KG1 (cell line): ENCODE data around the gene CDIP1.
A peak's percentile ranks its signal among the peaks of the same experiment; 100 is the strongest.

ENCODE experiments used
- DNase-seq: peaks from one replicate; lab custom pipeline; 2025; lab: John Stamatoyannopoulos, UW

CDIP1 gene

DNA sequence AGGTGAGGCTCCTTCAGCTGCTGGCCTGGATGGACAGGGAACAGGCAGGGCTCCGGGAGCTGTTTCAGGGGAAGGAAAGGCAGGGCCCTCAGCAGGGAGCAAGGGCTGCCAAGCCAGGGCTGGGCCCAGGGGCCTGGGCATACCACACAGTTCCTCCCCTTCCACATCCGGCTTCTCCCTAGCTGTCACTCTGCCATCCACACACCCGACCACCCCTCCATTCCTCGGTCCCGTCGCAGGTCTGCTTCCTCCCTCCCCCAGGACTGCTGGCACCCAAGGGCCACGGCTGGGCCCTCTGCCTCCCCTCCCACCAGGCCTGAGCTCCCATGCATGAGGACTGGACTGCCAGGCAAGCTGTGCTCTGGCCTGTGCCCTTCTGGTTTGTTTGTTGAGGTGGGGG is 24.0 kb downstream of the CDIP1 start:
- no peak for DNase-seq

DNA sequence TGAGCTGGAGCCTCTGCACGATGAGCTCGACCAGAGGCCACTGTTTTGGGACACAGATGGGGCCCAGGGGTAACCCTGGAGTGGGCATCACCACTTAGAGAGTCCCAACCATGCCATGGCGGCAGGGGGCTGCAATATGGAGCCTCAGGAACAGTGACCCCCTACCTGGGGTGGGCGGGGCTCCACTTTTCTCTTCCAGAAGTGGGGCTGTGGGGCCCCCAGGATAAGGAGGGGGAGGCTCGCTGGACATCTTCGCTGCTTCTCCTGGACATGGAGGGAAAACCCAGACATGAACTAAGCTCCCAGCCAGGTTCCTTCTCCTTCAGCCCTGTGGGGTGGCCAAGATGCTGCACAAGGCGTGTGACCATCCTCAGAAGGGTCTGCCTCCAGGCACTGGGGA is 24.7 kb downstream of the CDIP1 start:
- DNase-seq = no peak

DNA sequence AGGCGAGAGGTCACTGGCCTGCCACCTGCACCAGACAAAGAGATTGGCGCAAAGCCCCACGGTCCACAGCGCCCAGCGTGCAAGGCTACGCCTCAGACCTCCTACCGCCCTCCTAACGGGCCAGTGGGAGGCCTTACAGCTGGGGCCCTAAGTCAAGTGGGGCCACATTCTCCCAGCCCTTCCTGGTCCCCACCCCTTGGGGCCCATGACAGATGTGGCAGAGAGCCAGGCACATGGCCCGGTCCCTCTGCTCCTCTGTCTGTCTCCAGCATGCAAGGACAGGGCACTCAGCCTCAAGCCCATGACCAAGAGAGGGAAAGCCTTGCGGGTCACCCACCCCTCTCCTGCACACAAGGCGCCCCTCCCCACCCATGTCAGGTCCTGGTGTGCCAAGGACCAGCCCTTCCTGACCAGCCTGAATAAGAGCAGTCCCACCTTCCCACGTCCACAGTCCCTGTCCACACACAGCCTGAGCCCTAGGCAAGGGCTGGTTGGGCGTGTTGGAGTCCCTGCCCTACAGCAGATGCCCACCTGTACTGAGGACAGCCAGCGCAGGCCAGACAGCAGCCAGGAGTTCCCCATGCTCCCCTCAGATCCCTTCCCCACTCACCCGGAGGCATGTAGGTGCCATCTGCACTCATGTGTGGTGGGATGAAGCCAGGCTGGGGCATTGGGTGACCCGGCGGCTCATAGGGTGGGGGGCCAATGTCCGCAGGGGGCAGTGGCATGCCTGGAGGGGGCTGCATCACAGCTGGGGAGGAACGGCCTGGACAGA is 25.3 kb downstream of the CDIP1 start:
- no peak for DNase-seq

DNA sequence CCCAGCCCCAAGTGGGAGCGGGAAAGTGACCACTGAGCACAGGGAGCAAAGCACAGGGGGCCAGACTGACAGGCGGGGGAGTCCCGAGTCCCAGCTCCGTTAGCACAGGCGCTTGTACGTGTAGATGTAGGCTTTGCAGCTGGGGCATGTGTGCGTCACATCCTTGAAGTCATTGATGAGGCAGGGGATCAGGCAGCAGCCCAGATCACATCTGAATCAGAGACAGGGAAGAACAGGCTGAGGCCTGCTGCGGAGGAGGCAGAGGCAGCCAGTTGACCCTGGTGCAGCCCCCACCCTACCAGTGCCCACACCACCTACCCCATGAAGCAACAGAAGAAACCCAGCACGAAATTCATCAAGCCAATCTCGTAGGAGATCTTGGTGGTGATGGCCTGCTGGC is 26.1 kb downstream of the CDIP1 start:
- DNase-seq = no peak

DNA sequence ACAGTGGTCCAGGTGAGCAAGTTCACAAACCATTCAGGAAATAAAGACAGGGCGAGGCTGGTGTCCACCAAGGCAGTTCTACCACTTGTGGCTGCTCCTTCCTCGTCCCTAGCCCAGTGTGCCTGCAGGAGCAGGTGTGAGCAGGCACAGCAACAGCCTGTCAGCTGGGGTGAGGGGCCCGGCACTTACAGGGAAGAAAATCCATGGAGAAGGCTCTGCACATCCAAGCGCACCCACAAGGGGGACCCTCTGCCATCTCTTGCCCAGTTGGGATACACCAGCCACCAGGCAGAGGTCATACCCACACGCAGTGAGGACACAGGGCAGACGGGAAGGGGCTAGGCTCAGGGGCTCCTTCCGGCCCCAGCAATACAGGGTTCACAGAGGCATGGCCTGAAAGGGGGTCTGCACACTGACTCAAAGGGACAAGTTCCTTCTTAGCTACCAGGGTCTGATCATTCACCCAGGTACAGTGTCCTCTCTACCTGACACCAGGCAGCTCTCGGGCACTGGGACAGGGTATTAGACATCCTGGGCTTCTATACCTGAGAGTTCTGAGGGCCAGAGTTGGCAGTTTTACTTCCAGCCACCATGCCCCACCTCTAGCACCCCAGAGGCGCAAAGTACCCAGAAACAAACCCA is 27.0 kb downstream of the CDIP1 start:
- DNase-seq = no peak

DNA sequence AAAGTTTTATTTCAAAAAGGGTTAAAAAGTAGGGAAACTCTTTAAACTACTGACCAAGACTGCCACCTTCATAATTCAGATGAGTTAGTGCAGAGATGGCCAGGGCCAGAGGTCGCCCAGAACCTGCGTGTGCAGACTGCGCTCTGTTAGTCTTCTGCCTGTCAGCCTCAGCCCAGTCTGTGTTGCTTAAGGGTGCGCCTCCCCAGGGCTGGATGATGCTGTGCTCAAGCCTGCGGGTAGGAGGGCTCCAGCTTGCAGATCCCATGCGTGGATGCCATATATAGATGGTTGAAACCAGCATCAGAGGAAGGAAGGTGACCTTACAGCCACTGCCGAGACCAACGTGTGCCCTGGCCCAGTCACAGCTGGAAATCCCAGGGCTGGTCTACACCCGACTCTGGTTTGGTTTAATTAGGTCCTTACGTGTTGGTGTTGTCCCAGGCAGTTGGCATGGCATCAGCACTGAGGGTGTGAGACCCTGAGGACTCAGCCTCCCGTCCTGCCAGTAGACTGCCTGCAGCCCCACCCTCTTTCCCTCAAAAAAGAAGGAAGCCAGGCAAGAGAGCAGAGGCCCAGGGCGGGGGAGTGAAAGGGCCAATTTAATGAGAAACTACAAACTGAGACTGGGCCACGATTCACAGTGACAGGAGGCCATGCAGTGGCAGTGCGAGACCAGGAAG is 27.7 kb downstream of the CDIP1 start:
- DNase-seq = no peak

DNA sequence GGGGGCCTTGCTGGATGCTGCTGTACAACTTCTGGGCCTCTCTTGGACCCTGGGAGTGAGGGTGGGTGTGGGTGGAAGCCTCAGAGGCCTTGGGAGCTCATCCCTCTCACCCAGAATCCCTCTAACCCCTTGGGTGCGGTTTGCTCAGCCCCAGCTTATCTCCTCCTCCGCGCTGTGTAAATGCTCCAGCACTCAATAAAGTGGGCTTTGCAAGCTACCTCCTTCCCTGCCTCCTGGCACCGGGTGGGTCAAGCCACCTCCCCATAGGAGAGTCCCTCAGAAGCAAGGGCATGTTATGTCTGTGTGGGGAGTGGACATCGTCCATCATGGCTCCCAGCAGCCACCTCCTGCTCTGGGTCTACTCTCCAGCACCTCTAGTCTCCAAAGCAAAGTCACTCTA is 28.4 kb downstream of the CDIP1 start:
- no peak for DNase-seq

DNA sequence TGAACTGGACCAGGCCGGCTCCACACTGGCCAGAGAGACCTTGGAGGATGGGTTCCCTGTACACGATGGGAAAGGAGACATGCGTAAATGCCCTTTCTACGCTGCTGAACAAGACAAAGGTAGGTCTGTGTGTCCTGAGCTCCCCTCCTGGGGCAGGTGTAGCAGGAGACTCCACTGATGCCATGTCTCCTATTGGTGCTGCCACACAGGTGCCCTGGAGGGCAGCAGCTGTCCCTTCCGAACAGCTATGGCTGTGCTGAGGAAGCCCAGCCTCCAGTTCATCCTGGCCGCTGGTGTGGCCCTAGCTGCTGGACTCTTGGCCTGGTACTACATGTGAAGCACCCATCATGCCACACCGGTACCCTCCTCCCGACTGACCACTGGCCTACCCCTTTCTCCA is 29.2 kb downstream of the CDIP1 start:
- DNase-seq = no peak

DNA sequence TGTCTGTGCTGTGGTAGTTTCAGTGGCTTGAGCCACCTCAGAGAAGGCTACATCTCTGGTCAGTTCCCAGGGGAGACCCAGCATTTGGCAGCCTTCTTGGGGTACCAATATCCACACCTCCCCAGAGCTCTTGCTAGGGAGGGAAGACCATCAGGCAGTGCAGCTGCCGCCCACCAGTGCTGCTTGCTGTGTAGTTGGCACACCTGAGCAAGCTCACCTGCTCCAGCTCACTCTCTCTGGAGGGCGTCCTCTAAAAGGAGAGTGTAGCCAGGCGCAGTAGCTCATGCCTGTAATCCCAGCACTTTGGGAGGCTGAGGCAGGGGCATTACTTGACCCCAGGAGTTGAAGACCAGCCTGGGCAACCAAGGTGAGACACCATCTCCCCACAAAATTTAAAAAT is 29.8 kb downstream of the CDIP1 start:
- no peak for DNase-seq

DNA sequence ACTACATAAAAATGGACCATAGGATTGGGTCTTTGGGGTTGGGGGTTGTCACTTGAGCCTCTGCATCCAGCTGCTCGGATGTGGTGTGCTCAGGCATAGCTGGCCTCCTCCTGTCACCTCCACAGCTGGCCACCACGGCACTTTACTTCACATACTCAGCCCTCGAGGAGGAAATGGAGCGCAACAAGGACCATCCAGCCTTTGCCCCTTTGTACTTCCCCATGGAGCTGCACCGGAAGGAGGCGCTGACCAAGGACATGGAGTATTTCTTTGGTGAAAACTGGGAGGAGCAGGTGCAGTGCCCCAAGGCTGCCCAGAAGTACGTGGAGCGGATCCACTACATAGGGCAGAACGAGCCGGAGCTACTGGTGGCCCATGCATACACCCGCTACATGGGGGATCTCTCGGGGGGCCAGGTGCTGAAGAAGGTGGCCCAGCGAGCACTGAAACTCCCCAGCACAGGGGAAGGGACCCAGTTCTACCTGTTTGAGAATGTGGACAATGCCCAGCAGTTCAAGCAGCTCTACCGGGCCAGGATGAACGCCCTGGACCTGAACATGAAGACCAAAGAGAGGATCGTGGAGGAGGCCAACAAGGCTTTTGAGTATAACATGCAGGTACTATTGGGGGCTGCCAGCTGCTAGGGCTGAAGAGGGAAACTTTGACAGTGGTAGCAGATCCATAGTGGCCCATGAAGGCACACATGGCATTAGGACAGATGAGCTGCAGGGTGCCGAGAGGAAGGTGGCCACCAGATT is 30.8 kb downstream of the CDIP1 start:
- no peak for DNase-seq

DNA sequence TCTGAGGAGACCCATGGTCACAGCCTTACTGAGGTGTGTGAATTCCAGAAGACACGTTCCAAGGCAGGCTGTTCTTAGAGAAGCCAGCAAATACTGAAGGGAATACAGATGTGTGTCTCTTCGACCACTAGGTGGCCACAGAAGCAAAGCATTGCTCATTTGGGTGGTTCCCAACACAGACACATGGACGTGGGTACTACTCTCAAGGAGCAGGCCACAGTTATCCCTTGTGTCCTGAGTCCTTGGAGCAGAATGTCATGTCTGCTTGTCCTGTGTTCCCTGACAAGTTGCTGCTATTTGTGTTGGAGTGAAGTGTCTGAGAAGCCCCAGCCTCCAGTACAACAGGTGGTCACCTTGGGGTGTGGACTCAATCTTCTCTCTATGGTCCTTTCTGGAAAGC is 32.1 kb downstream of the CDIP1 start:
- DNase-seq = peak; percentile 70

DNA sequence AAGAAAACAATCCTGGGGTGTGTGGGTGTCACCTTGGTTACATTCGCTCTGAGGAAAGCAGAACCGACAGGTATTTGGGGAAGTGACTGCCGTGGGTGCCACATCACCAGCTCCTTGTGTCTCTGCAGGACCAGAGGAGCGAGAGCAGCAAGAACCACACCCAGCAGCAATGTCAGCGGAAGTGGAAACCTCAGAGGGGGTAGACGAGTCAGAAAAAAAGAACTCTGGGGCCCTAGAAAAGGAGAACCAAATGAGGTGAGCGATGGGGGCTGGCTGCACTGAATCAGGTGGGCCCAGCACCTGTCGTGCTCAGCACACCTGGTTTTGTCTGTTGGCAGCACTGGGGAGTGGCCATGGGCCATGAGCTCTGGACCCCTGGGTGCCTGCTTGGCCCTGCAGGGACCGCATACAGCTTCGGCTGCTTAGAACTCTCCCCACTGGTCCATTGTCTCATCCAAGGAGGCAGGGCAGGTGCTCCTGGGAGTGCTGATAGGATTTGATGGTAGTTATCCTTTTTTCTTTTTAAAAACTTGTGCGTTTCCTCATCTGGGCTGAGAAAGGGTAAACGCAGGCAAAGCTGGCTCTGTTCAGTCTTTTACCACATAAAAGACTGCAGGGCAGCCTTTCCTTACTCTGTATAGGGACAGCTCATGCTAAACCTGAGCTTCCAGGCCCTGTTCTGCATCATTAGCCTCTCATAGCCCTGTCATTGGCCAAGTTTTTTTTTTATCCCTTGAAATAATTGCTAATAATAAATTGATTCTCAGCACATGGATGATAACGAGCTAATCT is 33.0 kb downstream of the CDIP1 start:
- DNase-seq = peak; percentile 73

DNA sequence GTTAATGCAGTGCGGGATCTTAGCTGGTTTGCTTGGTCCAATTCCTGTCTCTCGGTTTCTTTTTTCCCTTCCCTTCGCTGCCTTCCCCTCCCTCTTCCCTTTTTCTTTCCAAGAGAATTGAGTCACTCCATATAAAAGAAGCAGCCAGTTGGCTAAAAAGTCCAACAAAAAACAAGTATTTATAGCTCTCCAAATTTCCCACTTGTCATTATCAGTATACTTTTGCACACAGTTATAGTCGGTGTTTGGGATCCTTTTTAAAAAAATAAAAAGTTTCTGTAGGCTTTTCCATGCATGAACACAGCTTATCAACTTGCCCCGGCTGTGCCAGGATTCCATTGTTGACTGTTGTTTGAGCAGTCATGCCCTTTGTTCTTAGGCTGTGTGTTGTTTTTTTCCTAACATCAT is 37.5 kb downstream of the CDIP1 start:
- DNase-seq = no peak

DNA sequence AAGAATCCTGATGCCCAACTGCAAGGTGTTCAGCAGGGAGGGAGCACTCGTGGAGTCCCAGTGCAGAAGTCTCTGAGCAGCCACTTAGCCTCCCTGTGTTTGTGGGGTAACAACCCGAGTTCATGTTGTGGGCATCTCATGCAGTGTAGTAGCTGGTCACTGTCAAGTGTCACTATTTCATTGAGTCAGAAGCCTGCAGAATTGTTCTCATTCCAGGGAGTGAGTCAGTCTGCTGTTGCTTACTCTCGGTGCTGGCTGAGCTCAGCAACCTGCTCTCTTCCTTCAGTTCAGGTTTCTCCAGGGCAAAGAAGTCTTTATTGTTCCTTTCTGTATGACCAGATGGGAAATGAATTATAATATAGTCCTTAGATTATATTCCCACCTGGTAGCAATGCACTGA is 38.3 kb downstream of the CDIP1 start:
- DNase-seq = no peak

DNA sequence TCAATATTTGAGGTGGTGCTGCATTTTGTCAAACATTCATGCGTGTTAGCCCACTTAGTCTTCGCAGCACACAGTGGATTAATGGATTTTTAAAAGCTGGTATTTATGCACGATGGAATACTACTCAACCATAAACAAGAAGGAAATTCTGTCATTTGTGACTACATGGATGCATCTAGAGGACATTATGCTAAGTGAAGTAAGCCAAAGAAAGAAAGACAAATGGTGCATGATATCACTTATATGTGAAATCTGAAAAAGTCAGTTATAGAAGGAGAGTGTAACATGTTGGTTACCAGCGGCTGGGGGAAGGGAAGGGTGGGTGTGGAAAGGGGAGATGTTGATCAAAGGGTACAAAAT is 39.4 kb downstream of the CDIP1 start:
- no peak for DNase-seq

DNA sequence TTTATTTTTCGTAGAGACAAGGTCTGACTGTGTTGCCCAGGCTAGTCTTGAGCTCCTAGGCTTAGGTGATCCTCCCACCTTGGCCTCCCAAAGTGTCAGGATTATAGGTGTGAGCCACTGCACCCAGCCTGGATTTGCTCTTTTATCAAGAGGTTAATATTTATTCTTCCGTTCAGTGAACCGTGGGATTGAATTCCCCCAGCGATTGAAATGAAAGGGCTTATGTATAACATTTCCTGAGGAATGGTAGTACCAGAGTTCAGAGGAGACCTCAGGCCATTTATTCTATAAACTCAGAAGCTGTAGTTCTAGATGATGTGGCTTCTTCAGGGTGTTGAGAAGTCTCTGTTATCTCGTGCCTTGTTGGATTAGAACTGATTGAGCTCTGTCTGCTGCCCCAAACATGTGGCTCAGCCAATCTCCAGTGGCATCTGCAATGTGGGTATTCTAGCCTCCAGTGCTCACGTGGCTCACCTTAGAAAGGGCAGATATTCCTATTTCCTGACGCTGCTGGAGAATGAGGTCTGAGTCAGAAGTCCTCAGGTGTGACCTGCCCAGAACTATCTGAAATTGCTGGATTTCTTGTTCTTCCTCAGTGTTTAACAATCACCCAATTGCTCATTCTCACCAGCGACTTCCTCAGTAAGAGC is 39.9 kb downstream of the CDIP1 start:
- no peak for DNase-seq

DNA sequence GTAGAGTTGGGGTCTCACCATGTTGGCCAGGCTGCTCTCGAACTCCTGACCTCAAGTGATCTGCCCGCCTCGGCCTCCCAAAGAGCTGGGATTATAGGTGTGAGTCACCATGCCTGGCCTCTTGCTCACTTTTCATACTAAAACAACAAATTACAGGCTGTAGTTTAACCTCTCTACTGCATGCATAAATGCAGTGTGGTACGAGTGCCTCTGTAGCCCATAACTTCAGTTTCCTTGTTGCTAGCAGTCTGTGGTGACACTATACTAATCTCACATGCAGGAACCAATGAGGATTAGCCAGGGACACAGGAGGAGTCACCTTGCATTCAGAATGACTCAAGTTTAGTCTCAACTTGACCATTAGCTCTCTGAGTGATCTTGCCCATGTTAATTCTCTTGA is 42.3 kb downstream of the CDIP1 start:
- DNase-seq = no peak

DNA sequence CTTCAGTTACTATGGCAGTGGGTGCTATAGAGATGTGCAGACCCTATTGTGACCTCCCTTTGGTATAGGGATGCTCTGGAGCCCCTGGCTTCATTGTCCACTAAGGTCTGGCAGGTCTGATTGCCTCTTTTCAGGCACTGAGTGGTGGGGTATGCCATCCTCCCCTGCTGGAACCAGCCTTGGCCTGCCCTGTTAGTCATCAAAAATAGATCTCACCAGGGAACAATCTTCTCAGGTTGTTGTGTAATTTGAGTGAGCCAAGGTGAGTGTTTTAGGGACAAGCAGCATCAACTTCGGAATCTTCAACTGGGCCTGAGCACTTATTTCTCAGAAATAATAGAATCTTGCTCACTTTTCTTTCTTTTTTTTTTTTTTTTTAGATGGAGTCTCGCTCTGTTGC is 42.8 kb downstream of the CDIP1 start:
- no peak for DNase-seq

DNA sequence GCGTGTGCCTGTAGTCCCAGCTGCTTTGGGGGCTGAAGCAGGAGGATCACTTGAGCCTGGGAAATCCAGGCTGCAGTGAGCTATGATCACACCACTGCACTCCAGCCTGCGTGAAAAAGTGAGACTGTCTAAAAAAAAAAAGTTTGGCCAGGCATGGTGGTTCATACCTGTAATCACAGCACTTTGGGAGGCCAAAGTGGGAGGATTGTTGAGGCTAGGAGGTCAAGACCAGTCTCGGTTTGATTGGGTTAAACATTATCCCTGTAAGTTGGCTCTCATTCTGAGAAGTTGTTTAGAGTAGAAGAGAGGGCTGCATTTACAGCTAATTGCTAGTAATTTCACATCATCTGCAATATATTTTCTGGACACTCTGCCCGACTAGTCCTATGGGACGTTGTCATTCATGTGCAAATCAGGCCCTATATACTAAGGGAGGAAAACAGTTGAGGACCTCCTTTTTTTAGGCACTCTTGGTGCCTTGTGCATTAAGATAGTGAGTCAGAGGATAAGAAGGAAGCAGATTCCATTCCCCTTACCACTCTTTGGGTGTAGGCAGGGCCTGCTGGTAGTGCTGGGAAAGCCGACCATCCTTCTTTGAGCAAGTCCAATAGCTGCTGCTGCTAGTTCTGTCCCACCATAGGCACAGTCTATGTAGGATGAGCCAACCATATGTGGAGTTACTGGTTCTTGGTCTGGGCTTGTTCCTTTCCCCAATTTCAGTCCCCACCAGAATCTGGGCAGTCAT is 43.7 kb downstream of the CDIP1 start:
- DNase-seq = no peak

DNA sequence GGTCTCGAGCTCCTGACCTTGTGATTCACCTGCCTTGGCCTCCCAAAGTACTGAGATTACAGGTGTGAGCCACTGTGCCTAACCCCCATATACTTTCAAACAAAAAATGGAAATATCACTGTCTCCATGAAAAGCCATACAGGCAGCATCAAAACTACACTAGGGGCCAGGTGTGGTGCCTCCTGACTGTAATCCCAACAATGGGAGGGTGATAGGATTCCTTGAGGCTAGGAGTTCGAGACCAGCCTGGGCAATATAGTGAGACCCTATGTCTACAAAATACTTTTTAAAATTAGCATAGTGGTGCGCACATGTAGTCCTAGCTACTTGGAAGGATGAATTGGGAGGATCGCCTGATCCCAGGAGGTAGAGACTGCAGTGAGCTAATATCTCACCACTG is 46.7 kb downstream of the CDIP1 start:
- DNase-seq = no peak

DNA sequence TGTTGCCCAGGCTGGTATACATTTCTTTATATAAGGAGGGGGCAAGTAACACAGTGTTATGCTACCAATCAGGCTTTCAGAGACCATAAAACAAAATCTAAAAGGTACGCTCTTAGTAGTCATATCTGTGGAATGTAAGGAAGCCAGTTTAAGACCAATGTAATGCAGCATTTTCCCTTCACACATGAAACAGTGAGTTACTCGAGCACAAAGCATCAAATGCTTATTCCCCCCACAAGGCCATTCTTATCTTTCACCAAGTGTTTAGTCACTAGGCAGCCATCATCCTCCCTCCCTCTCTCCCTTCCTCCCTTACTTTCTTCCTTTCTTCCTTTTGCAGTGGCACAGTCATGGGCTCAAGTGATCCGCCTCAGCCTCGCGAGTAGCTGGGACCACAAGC is 49.5 kb downstream of the CDIP1 start:
- no peak for DNase-seq
